Dendritic cell treated with granulocyte-macrophage colony-stimulating factor and Interleukin-4, amounts not matched to agents 40 ng/mL and 50 ng/mL, for 4 days (primary cell): Measurements from ENCODE around the gene FHDC1.
"Not testable (repeated sequence)": the region's sequence is repeated elsewhere in the genome, so short reads cannot be mapped to it uniquely, and the experiment has no call there.

Experiments
- H3K27ac Mint-ChIP-seq: one replicate; pipeline ENCODE4 v1.8.0; 2022; ENCODE audit warnings: mild to moderate bottlenecking, mixed read lengths
- H3K27me3 Mint-ChIP-seq: one replicate; pipeline ENCODE4 v1.8.0; 2022; ENCODE audit warnings: mild to moderate bottlenecking, mixed read lengths
- H3K36me3 Mint-ChIP-seq: one replicate; pipeline ENCODE4 v1.8.0; 2022; ENCODE audit warnings: low read depth, mixed read lengths
- H3K4me1 Mint-ChIP-seq: one replicate; pipeline ENCODE4 v1.8.0; 2022; ENCODE audit warnings: low read depth, mixed read lengths
- H3K4me3 Mint-ChIP-seq: one replicate; pipeline ENCODE4 v1.8.0; 2022; ENCODE audit warnings: mild to moderate bottlenecking, moderate library complexity, mixed read lengths
- H3K9me3 Mint-ChIP-seq: one replicate; pipeline ENCODE4 v1.8.0; 2022; ENCODE audit warnings: mixed read lengths
- intact Hi-C: fragments of 100-400 bp; cut with micrococcal nuclease; formaldehyde crosslinking; loops from one replicate; pipeline ENCODE4 v1.15.0; 2022

Gene FHDC1

GRCh38 chr4:152935631-152936445 lies at the start of gene FHDC1:
Gene FHDC1 (plus strand): TSS chr4:152936323. CDS start chr4:152943058, 6,735 bp downstream.
- no peak within 1 kb of the TSS for H3K27ac Mint-ChIP-seq
- intact Hi-C loops = no loop called here
- peaks cover 67% of the 10 kb centered on the region for H3K27me3 Mint-ChIP-seq
- peaks cover 21% of the 10 kb centered on the region for H3K4me1 Mint-ChIP-seq
- no peaks in the 10 kb centered on the region for H3K9me3 Mint-ChIP-seq
- H3K4me3 Mint-ChIP-seq = peak within 1 kb of the TSS; percentile 57
- no peaks in the 10 kb centered on the region for H3K36me3 Mint-ChIP-seq

GRCh38 chr4:152887981-152888380 lies 48.1 kb upstream of the FHDC1 start:
- Mint-ChIP-seq H3K4me3 (no peak overlapping the region), H3K9me3 (no peaks in the 10 kb centered on the region), H3K4me1 (no peaks in the 10 kb centered on the region), H3K27ac (no peak overlapping the region), H3K27me3 (no peaks in the 10 kb centered on the region), H3K36me3 (peaks cover 74% of the 10 kb centered on the region)
- intact Hi-C loops = no loop called here

GRCh38 chr4:152892974-152893373 lies 43.1 kb upstream of the FHDC1 start:
- intact Hi-C loops = no loop called here
- H3K9me3 Mint-ChIP-seq = no peaks in the 10 kb centered on the region
- H3K36me3 Mint-ChIP-seq = peaks cover 55% of the 10 kb centered on the region
- H3K4me1 Mint-ChIP-seq = peaks cover 9% of the 10 kb centered on the region
- H3K27ac Mint-ChIP-seq = no peak overlapping the region
- no peak overlapping the region for H3K4me3 Mint-ChIP-seq
- no peaks in the 10 kb centered on the region for H3K27me3 Mint-ChIP-seq

GRCh38 chr4:152894673-152895072 lies 41.5 kb upstream of the FHDC1 start:
- intact Hi-C loops = no loop called here
- Mint-ChIP-seq H3K36me3 (peaks cover 52% of the 10 kb centered on the region), H3K27me3 (no peaks in the 10 kb centered on the region), H3K27ac (no peak overlapping the region), H3K9me3 (no peaks in the 10 kb centered on the region), H3K4me1 (peaks cover 9% of the 10 kb centered on the region), H3K4me3 (no peak overlapping the region)

GRCh38 chr4:152896811-152897210 lies 39.3 kb upstream of the FHDC1 start:
- Mint-ChIP-seq H3K27ac (no peak overlapping the region), H3K36me3 (peaks cover 42% of the 10 kb centered on the region), H3K4me1 (peaks cover 9% of the 10 kb centered on the region), H3K27me3 (no peaks in the 10 kb centered on the region), H3K9me3 (no peaks in the 10 kb centered on the region), H3K4me3 (no peak overlapping the region)
- intact Hi-C loops = no loop called here

- H3K27ac Mint-ChIP-seq, H3K9me3 Mint-ChIP-seq, H3K4me1 Mint-ChIP-seq, intact Hi-C loops, H3K4me3 Mint-ChIP-seq, H3K27me3 Mint-ChIP-seq: not testable (repeated sequence)
- H3K36me3 Mint-ChIP-seq = peaks cover 29% of the 10 kb centered on the region
Measured at GRCh38 chr4:152898133-152898532, 38.0 kb upstream of the FHDC1 start.

GRCh38 chr4:152898606-152899005 lies 37.5 kb upstream of the FHDC1 start:
- Mint-ChIP-seq H3K36me3 (peaks cover 24% of the 10 kb centered on the region), H3K4me1 (peaks cover 9% of the 10 kb centered on the region), H3K27me3 (no peaks in the 10 kb centered on the region), H3K9me3 (no peaks in the 10 kb centered on the region), H3K27ac (no peak overlapping the region), H3K4me3 (no peak overlapping the region)
- intact Hi-C loops = no loop called here

- H3K27me3 Mint-ChIP-seq = no peaks in the 10 kb centered on the region
- H3K4me3 Mint-ChIP-seq = no peak overlapping the region
- H3K27ac Mint-ChIP-seq = no peak overlapping the region
- intact Hi-C loops = no loop called here
- peaks cover 26% of the 10 kb centered on the region for H3K36me3 Mint-ChIP-seq
- peaks cover 9% of the 10 kb centered on the region for H3K4me1 Mint-ChIP-seq
- no peaks in the 10 kb centered on the region for H3K9me3 Mint-ChIP-seq
Measured at GRCh38 chr4:152900395-152900794, 35.7 kb upstream of the FHDC1 start.

GRCh38 chr4:152901205-152901604 lies 34.9 kb upstream of the FHDC1 start:
- Mint-ChIP-seq H3K4me3 (no peak overlapping the region), H3K36me3 (peaks cover 29% of the 10 kb centered on the region), H3K4me1 (peaks cover 5% of the 10 kb centered on the region), H3K27ac (no peak overlapping the region), H3K27me3 (no peaks in the 10 kb centered on the region), H3K9me3 (no peaks in the 10 kb centered on the region)
- intact Hi-C loops = no loop called here

GRCh38 chr4:152903658-152904057 lies 32.5 kb upstream of the FHDC1 start:
- Mint-ChIP-seq H3K9me3 (no peaks in the 10 kb centered on the region), H3K4me3 (no peak overlapping the region), H3K27me3 (no peaks in the 10 kb centered on the region), H3K36me3 (peaks cover 49% of the 10 kb centered on the region), H3K4me1 (peaks cover 11% of the 10 kb centered on the region), H3K27ac (no peak overlapping the region)
- intact Hi-C loops = no loop called here

GRCh38 chr4:152909901-152910300 lies 26.2 kb upstream of the FHDC1 start:
- H3K27ac Mint-ChIP-seq = no peak overlapping the region
- H3K9me3 Mint-ChIP-seq = no peaks in the 10 kb centered on the region
- peaks cover 41% of the 10 kb centered on the region for H3K36me3 Mint-ChIP-seq
- H3K4me3 Mint-ChIP-seq = no peak overlapping the region
- H3K27me3 Mint-ChIP-seq = no peaks in the 10 kb centered on the region
- intact Hi-C loops = no loop called here
- peaks cover 11% of the 10 kb centered on the region for H3K4me1 Mint-ChIP-seq

- intact Hi-C loops = no loop called here
- Mint-ChIP-seq H3K36me3 (peaks cover 41% of the 10 kb centered on the region), H3K9me3 (no peaks in the 10 kb centered on the region), H3K4me1 (peaks cover 11% of the 10 kb centered on the region), H3K27ac (no peak overlapping the region), H3K4me3 (no peak overlapping the region), H3K27me3 (no peaks in the 10 kb centered on the region)
Measured at GRCh38 chr4:152910521-152910920, 25.6 kb upstream of the FHDC1 start.

GRCh38 chr4:152917543-152918395 lies 18.4 kb upstream of the FHDC1 start:
- peaks cover 36% of the 10 kb centered on the region for H3K9me3 Mint-ChIP-seq
- intact Hi-C loops = no loop called here

GRCh38 chr4:152919826-152920225 lies 16.3 kb upstream of the FHDC1 start:
- H3K4me1 Mint-ChIP-seq = no peaks in the 10 kb centered on the region
- no peak overlapping the region for H3K4me3 Mint-ChIP-seq
- peaks cover 32% of the 10 kb centered on the region for H3K36me3 Mint-ChIP-seq
- H3K9me3 Mint-ChIP-seq = peaks cover 36% of the 10 kb centered on the region
- H3K27ac Mint-ChIP-seq = no peak overlapping the region
- intact Hi-C loops = no loop called here
- H3K27me3 Mint-ChIP-seq = no peaks in the 10 kb centered on the region

More at GRCh38 chr4:152917543-152918395, 18.4 kb upstream of the FHDC1 start:
- Mint-ChIP-seq H3K27me3 (no peaks in the 10 kb centered on the region), H3K36me3 (peaks cover 32% of the 10 kb centered on the region), H3K27ac (no peak overlapping the region), H3K4me1 (no peaks in the 10 kb centered on the region), H3K4me3 (no peak overlapping the region)
